Measurements from ENCODE around the gene MCOLN3.
"Not testable (repeated sequence)": the region's sequence is repeated elsewhere in the genome, so short reads cannot be mapped to it uniquely, and the experiment has no call there.

- not testable (repeated sequence) for TF ChIP-seq CTCF (IDR thresholded peaks at IDR 0.05; ENCODE audit: low read depth, low read length, poor library complexity, severe bottlenecking); EZH2phosphoT487 (IDR thresholded peaks at IDR 0.05; ENCODE audit: borderline replicate concordance, low read length)
Observed at GRCh38 chr1:84986561-84986960, 61.7 kb downstream of the MCOLN3 start.
